Liver (tissue), 9 donors: ENCODE results near the gene CNDP2. TPM values are rescaled to one million over a fixed set of nuclear protein-coding genes. Genes with fewer than 3 reads are reported as not detected.

Experiments
- DNase-seq: peaks from one replicate; pipeline ENCODE4 v3.0.0-alpha.2; 2017; ENCODE audit warnings: low spot score
- H3K27ac ChIP-seq, 2 donors: one replicate each; pipeline ENCODE4 v1.7.0; 2013; ENCODE audit warnings: inconsistent platforms in 2 of 2, low read length in 2 of 2, control low read depth in 1 of 2, low read depth in 1 of 2, mild to moderate bottlenecking in 1 of 2
- H3K27me3 ChIP-seq, 4 donors: one replicate each; pipeline versions ENCODE4 v1.6.1 to v1.7.0; 2013; ENCODE audit warnings: low read length in 3 of 4, inconsistent platforms in 1 of 4, mild to moderate bottlenecking in 1 of 4, moderate library complexity in 1 of 4; ENCODE audit not compliant: control insufficient read depth in 4 of 4, insufficient read depth in 4 of 4
- H3K36me3 ChIP-seq, 4 donors: one replicate each; pipeline versions ENCODE4 v1.6.1 to v1.7.0; 2013; ENCODE audit warnings: low read length in 3 of 4, mild to moderate bottlenecking in 3 of 4, low read depth in 1 of 4, moderate library complexity in 1 of 4; ENCODE audit not compliant: control insufficient read depth in 4 of 4, insufficient read depth in 3 of 4
- H3K4me1 ChIP-seq, 4 donors: one replicate each; pipeline versions ENCODE4 v1.6.1 to v1.7.0; 2013; ENCODE audit warnings: low read length in 3 of 4, mild to moderate bottlenecking in 3 of 4, moderate library complexity in 1 of 4; ENCODE audit not compliant: control insufficient read depth in 4 of 4, insufficient read depth in 4 of 4
- H3K4me3 ChIP-seq, 3 donors: one replicate each; pipeline versions ENCODE4 v1.6.1 to v1.7.0; 2013; ENCODE audit warnings: low read length in 3 of 3, control low read depth in 1 of 3, low read depth in 1 of 3, mild to moderate bottlenecking in 1 of 3
- H3K9ac ChIP-seq, 2 donors: one replicate each; pipeline ENCODE4 v1.7.0; 2013; ENCODE audit warnings: low read length in 2 of 2, mild to moderate bottlenecking in 2 of 2, moderate library complexity in 2 of 2, control low read depth in 1 of 2, low read depth in 1 of 2
- H3K9me3 ChIP-seq, 4 donors: one replicate each; pipeline versions ENCODE4 v1.6.1 to v1.7.0; 2013; ENCODE audit warnings: low read length in 3 of 4; ENCODE audit not compliant: control insufficient read depth in 4 of 4
- ATF3 ChIP-seq: IDR thresholded peaks from 2 replicates; pipeline ENCODE4 v1.6.1; 2016; ENCODE audit warnings: antibody characterized with exemption
- CTCF ChIP-seq: fragments of 150-350 bp; IDR thresholded peaks from 2 replicates; pipeline ENCODE4 v1.5.1; 2017; ENCODE audit warnings: improper control_type of control experiment, low read depth, low read length; ENCODE audit not compliant: missing input control
- EGR1 ChIP-seq, 2 donors: IDR thresholded peaks; 2 replicates each; pipeline ENCODE4 v1.6.1; 2016 to 2018; ENCODE audit warnings: antibody characterized with exemption in 2 of 2, low read depth in 2 of 2
- FOXA1 ChIP-seq: IDR thresholded peaks from 2 replicates; pipeline ENCODE4 v1.6.1; 2016; ENCODE audit warnings: antibody characterized with exemption
- FOXA2 ChIP-seq: IDR thresholded peaks from 2 replicates; pipeline ENCODE4 v1.6.1; 2016; ENCODE audit warnings: antibody characterized with exemption
- GABPA ChIP-seq, 2 donors: IDR thresholded peaks in 1 of 2; conservative IDR thresholded peaks in 1 of 2; 2 replicates each; pipeline ENCODE4 v1.6.1; 2016; ENCODE audit warnings: antibody characterized with exemption in 2 of 2, mild to moderate bottlenecking in 1 of 2, moderate library complexity in 1 of 2
- HNF4A ChIP-seq, 2 donors: conservative IDR thresholded peaks; 2 replicates each; pipeline ENCODE4 v1.6.1; 2016; ENCODE audit warnings: antibody characterized with exemption in 2 of 2, mild to moderate bottlenecking in 2 of 2
- HNF4G ChIP-seq: IDR thresholded peaks from 2 replicates; pipeline ENCODE4 v1.6.1; 2016; ENCODE audit warnings: antibody characterized with exemption
- JUND ChIP-seq, 2 donors: IDR thresholded peaks; 2 replicates each; pipeline ENCODE4 v1.6.1; 2016; ENCODE audit warnings: antibody characterized with exemption in 2 of 2
- NR2F2 ChIP-seq: IDR thresholded peaks from 2 replicates; pipeline ENCODE4 v1.6.1; 2016; ENCODE audit warnings: antibody characterized with exemption
- RAD21 ChIP-seq, 2 donors: IDR thresholded peaks; 2 replicates each; pipeline ENCODE4 v1.6.1; 2016; ENCODE audit warnings: antibody characterized with exemption in 2 of 2, mild to moderate bottlenecking in 2 of 2
- RXRA ChIP-seq, 2 donors: IDR thresholded peaks; 2 replicates each; pipeline ENCODE4 v1.6.1; 2017 to 2018; ENCODE audit warnings: antibody characterized with exemption in 2 of 2, mild to moderate bottlenecking in 1 of 2
- SP1 ChIP-seq: IDR thresholded peaks from 2 replicates; pipeline ENCODE4 v1.6.1; 2018; ENCODE audit warnings: antibody characterized with exemption, mild to moderate bottlenecking
- TAF1 ChIP-seq: conservative IDR thresholded peaks from 2 replicates; pipeline ENCODE4 v1.6.1; 2016; ENCODE audit warnings: antibody characterized with exemption, mild to moderate bottlenecking
- YY1 ChIP-seq: IDR thresholded peaks from 2 replicates; pipeline ENCODE4 v1.6.1; 2016; ENCODE audit warnings: antibody characterized with exemption, mild to moderate bottlenecking
- WGBS: extraction: QIAGEN DNeasy Blood & Tissue Kit; methylation state at CpG from one replicate; pipeline ENCODE4 v1.1.7; 2013; 5-methylcytosine and 5-hydroxymethylcytosine counted together
- polyA plus RNA-seq, 2 donors: library from polyadenylated mRNA; stranded (reverse) in 1 of 2; unstranded in 1 of 2; fragments of 200-250 nt in 1 of 2; fragments of >200 nt in 1 of 2; fragmentation: Nextera tagmentation in 1 of 2; extraction: Ambion mirVana in 1 of 2; gene quantifications; one replicate each; pipeline versions ENCODE4 v1.2.1 to v1.2.3, GENCODE V29; 2013 to 2015
- total RNA-seq, 2 donors: library from RNA; depleted of rRNA; stranded (reverse); fragments of >200 nt; gene quantifications; one replicate each; pipeline ENCODE4 v1.2.3, GENCODE V29; 2014
- TF ChIP-seq, protein P1 (sequence below): IDR thresholded peaks from 2 replicates; pipeline ENCODE4 v1.6.1; 2016; ENCODE audit warnings: antibody characterized with exemption
- TF ChIP-seq, protein P2 (sequence below): IDR thresholded peaks from 2 replicates; pipeline ENCODE4 v1.6.1; 2016; ENCODE audit warnings: antibody characterized with exemption
- TF ChIP-seq, protein P3 (sequence below): IDR thresholded peaks from 2 replicates; pipeline ENCODE4 v1.6.1; 2016; ENCODE audit warnings: antibody characterized with exemption, mild to moderate bottlenecking
- donor health status: healthy.
- donor health status: healthy.
- donor health status: healthy.
- donor health status: healthy.
- donor health status: healthy.

Gene CNDP2
- total and polyA plus RNA-seq, 4 donors, result 65.5 to 167 (median 141) TPM

DNA sequence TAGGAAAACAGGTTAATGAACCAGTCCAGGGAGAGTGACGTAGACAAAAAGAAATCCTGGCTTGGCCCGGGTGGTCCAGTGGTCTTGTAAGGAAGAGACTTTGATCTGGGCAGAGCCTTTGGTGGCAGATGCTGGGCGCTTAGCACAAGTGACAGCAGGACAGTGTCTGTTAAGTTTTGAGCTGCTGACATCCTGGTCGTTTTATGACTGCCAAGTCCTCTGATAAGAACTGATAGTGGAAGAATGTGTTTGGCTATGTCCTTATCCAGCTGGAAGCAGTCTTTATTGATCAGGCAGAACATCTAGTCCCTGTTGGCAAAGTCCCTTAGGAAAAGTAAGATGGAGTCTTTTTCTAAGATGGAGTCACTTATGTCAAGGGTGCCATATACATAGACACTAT, 74.1 kb downstream of the CNDP2 start:
- H3K4me3 ChIP-seq, result no peak overlapping the region
- H3K36me3 ChIP-seq, result peaks cover 0 to 3% (median 0%) of the 10 kb centered on the region in 4 donors
- H3K27me3 ChIP-seq, result no peaks in the 10 kb centered on the region
- 57% methylated on average over 4 of the region's 4 CpGs for WGBS
- H3K4me1 ChIP-seq, result peaks cover 1 to 11% (median 5%) of the 10 kb centered on the region in 4 donors
- H3K9me3 ChIP-seq, result no peaks in the 10 kb centered on the region
- DNase-seq, result no peak
- TF ChIP-seq HNF4A (conservative IDR thresholded peaks at IDR 0.05) (no peak), TAF1 (no peak), CTCF (no peak), ATF3 (no peak), JUND (IDR thresholded peaks at IDR 0.05) (no peak), YY1 (no peak), SP1 (no peak), EGR1 (IDR thresholded peaks at IDR 0.05; ENCODE audit: low read depth in 2 of 2) (no peak), RAD21 (IDR thresholded peaks at IDR 0.05) (no peak), HNF4G (no peak)
- TF ChIP-seq, protein P1, sequence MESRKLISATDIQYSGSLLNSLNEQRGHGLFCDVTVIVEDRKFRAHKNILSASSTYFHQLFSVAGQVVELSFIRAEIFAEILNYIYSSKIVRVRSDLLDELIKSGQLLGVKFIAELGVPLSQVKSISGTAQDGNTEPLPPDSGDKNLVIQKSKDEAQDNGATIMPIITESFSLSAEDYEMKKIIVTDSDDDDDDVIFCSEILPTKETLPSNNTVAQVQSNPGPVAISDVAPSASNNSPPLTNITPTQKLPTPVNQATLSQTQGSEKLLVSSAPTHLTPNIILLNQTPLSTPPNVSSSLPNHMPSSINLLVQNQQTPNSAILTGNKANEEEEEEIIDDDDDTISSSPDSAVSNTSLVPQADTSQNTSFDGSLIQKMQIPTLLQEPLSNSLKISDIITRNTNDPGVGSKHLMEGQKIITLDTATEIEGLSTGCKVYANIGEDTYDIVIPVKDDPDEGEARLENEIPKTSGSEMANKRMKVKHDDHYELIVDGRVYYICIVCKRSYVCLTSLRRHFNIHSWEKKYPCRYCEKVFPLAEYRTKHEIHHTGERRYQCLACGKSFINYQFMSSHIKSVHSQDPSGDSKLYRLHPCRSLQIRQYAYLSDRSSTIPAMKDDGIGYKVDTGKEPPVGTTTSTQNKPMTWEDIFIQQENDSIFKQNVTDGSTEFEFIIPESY, result no peak
- TF ChIP-seq, protein P2, sequence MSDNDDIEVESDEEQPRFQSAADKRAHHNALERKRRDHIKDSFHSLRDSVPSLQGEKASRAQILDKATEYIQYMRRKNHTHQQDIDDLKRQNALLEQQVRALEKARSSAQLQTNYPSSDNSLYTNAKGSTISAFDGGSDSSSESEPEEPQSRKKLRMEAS, result no peak
- no peak overlapping the region for H3K27ac ChIP-seq
- no peak overlapping the region for H3K9ac ChIP-seq

DNA sequence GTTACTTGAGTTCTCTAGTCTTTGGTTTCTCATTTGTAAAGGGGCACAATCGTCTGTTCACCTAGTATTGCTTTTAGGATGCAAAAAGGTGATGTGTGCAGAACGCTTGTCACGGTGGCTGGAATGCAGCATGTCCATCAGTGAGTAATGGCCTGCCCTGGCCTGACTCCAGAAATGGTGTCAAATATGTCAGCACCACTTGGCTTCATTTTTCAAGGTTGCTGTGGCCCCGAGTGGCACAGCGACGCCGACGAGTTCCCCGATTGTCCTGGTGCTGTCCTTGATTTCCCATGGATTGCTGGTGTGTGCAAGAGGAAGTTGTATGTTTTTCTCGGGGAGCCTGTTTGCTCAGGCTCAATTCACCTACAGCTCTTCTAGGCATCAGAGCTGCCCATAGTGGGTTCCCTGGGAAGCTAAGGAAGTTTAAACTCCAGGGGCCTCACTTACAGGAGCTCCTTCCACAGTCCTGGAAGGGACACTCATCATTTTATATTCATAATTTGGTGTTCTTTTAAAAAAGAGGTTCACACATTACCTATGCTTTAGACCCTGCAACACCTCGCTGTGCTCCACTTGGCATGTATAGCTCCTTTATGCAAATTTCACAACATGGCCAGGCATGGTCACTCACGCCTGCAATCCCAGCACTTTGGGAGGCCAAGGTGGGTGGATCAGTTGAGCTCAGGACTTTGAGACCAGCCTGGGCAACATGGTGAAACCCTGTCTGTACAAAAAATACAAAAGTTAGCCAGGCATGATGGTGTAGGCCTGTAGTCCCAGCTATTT, 75.9 kb downstream of the CNDP2 start:
- Histone ChIP-seq H3K4me3 (no peak overlapping the region), H3K9ac (no peak overlapping the region), H3K9me3 (no peaks in the 10 kb centered on the region), H3K4me1 (no peaks in the 10 kb centered on the region), H3K27me3 (no peaks in the 10 kb centered on the region), H3K36me3 (peaks cover 0 to 3% (median 2%) of the 10 kb centered on the region in 4 donors), H3K27ac (no peak overlapping the region)
- no peak for DNase-seq
- 92% methylated on average over 12 of the region's 12 CpGs for WGBS
- TF ChIP-seq, protein P2, result no peak
- TF ChIP-seq RXRA (IDR thresholded peaks at IDR 0.05) (no peak), CTCF (no peak), FOXA1 (no peak), EGR1 (IDR thresholded peaks at IDR 0.05; ENCODE audit: low read depth in 2 of 2) (no peak), HNF4A (conservative IDR thresholded peaks at IDR 0.05) (no peak), JUND (IDR thresholded peaks at IDR 0.05) (no peak), FOXA2 (no peak), RAD21 (IDR thresholded peaks at IDR 0.05) (no peak), GABPA (IDR thresholded peaks at IDR 0.05 in 1 of 2, conservative IDR thresholded peaks at IDR 0.05 in 1 of 2) (no peak), TAF1 (no peak), ATF3 (no peak), HNF4G (no peak), NR2F2 (no peak)
- TF ChIP-seq, protein P3, sequence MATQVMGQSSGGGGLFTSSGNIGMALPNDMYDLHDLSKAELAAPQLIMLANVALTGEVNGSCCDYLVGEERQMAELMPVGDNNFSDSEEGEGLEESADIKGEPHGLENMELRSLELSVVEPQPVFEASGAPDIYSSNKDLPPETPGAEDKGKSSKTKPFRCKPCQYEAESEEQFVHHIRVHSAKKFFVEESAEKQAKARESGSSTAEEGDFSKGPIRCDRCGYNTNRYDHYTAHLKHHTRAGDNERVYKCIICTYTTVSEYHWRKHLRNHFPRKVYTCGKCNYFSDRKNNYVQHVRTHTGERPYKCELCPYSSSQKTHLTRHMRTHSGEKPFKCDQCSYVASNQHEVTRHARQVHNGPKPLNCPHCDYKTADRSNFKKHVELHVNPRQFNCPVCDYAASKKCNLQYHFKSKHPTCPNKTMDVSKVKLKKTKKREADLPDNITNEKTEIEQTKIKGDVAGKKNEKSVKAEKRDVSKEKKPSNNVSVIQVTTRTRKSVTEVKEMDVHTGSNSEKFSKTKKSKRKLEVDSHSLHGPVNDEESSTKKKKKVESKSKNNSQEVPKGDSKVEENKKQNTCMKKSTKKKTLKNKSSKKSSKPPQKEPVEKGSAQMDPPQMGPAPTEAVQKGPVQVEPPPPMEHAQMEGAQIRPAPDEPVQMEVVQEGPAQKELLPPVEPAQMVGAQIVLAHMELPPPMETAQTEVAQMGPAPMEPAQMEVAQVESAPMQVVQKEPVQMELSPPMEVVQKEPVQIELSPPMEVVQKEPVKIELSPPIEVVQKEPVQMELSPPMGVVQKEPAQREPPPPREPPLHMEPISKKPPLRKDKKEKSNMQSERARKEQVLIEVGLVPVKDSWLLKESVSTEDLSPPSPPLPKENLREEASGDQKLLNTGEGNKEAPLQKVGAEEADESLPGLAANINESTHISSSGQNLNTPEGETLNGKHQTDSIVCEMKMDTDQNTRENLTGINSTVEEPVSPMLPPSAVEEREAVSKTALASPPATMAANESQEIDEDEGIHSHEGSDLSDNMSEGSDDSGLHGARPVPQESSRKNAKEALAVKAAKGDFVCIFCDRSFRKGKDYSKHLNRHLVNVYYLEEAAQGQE, result no peak
